Measurements from ENCODE around the gene COA8.
A peak's percentile ranks its signal among the peaks of the same experiment; 100 is the strongest.

The COA8 gene

DNA sequence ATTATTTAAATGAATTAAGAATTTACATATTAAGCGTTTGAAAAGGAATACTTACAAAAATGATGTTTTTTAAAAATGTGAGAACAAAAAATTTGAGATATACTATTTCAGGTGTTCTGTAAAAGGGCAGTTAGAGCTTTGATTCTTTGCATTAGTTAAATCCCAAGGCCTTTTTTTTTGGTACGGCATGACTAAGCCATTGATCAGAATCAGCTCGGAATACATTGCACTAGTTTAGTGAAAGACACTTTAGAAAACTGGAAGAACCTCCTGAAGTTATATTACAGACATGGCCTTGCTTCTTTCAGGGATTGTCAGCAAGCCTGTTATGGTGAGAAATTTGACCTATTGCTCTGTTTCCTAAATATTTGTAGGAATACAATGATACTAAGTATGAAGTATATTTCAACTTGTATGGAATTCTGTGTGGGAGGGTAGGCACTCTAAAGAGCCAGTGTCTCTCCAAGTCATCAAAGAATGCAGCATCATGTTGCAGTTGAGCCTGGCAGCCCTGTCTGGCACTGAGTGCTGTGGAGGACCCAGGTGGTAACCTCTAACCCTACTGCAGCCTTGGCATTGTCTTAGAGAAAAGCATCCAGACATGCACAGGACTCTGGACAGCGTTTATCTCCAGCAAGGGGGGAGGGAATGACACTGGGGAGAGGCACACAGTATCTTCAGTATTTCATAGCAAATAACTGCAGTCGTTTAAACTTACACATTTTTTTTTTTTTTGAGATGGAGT, 67.8 kb downstream of the COA8 start:
- peak overlapping the region; percentile 86 to 99 (median 98) for H3K4me3 ChIP-seq
- H3K27ac ChIP-seq = peak overlapping the region in 6 of 11 experiments; percentile 89 to 97 (median 94); a peak in 7 of 22 replicates
- peaks cover 10 to 47% (median 27%) of the 10 kb centered on the region in 11 experiments; a peak in 21 of 22 replicates for H3K36me3 ChIP-seq
- H3K4me2 ChIP-seq = peak overlapping the region; percentile 79 to 99 (median 95)
- no peaks in the 10 kb centered on the region for H3K27me3 ChIP-seq
- no peak for TF ChIP-seq Cebpa-rat (IDR thresholded peaks at IDR 0.05)
- peak overlapping the region; percentile 90 to 98 (median 96) for H3K9ac ChIP-seq
- H3K9me3 ChIP-seq (replicated peaks in 1 of 11) = no peaks in the 10 kb centered on the region
- peaks cover 58 to 71% (median 60%) of the 10 kb centered on the region in 11 experiments for H4K20me1 ChIP-seq
- peaks cover 54 to 81% (median 68%) of the 10 kb centered on the region in 10 experiments for H3K4me1 ChIP-seq

GRCh38 chr14:103633391-103633790, 70.6 kb downstream of the COA8 start:
- TF ChIP-seq Cebpa-rat (IDR thresholded peaks at IDR 0.05) = no peak
- H3K4me1 ChIP-seq = peaks cover 51 to 83% (median 68%) of the 10 kb centered on the region in 10 experiments
- H3K36me3 ChIP-seq = peaks cover 28 to 72% (median 51%) of the 10 kb centered on the region in 11 experiments; a peak in 21 of 22 replicates
- peaks cover 87 to 93% (median 89%) of the 10 kb centered on the region in 11 experiments for H4K20me1 ChIP-seq
- no peak overlapping the region for H3K27ac ChIP-seq
- H3K9ac ChIP-seq = peak overlapping the region in 2 of 11 experiments; percentile 20 to 45; a peak in 1 of 22 replicates
- H3K4me3 ChIP-seq = no peak overlapping the region
- H3K9me3 ChIP-seq (replicated peaks in 1 of 11) = peaks cover 0 to 12% (median 0%) of the 10 kb centered on the region in 11 experiments; a peak in 7 of 22 replicates
- no peaks in the 10 kb centered on the region for H3K27me3 ChIP-seq
- peak overlapping the region in 3 of 11 experiments; percentile 23 to 50 (median 37); a peak in 3 of 22 replicates for H3K4me2 ChIP-seq

DNA sequence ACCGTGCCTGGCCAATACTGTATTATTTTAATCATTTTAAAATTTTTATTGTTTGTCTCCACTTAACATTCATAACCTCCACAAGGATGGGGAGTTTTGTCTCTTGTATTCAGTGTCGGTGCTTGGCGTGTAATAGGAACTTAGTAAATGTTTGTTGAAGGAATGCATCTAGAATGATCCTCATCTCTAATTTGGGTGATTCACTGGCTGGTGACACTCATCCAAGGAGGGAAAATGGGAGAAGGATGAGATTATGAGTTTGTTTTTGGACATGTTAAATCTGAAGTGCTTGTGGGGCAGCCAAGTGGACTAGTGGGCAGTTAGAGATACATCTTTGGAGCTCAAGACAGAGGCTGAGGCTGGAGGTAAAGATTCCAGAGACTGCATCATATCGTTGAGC, 71.4 kb downstream of the COA8 start:
- no peak overlapping the region for H3K4me3 ChIP-seq
- H3K4me1 ChIP-seq = peaks cover 50 to 86% (median 67%) of the 10 kb centered on the region in 10 experiments
- peak overlapping the region in 2 of 11 experiments; percentile 12 to 59; a peak in 4 of 22 replicates for H3K9ac ChIP-seq
- no peak for TF ChIP-seq Cebpa-rat (IDR thresholded peaks at IDR 0.05)
- H3K4me2 ChIP-seq = peak overlapping the region in 6 of 11 experiments; percentile 13 to 49 (median 42); a peak in 7 of 22 replicates
- H3K27me3 ChIP-seq = no peaks in the 10 kb centered on the region
- peaks cover 94 to 100% (median 96%) of the 10 kb centered on the region in 11 experiments for H4K20me1 ChIP-seq
- no peak overlapping the region for H3K27ac ChIP-seq
- peaks cover 28 to 79% (median 56%) of the 10 kb centered on the region in 11 experiments; a peak in 21 of 22 replicates for H3K36me3 ChIP-seq
- peaks cover 0 to 12% (median 0%) of the 10 kb centered on the region in 11 experiments; a peak in 7 of 22 replicates for H3K9me3 ChIP-seq (replicated peaks in 1 of 11)

DNA sequence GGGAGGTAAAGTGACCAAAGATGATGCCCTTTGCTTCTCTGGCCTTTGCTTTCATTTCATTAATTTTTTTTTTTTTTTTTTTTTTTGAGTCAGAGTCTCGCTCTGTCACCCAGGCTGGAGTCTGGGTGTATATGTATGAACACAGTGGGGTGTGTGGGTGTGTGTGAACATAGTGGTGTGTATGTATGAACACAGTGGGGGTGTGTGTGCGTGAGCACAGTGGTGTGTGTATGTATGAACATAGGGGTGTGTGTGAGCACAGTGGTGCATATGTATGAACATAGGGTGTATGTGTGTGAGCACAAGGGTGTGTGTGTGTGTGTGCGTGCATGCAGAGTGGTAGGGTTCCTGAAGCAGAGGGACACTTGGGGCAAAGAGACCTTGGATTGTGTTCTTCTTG, 75.8 kb downstream of the COA8 start:
- no peak for TF ChIP-seq Cebpa-rat (IDR thresholded peaks at IDR 0.05)
- peaks cover 0 to 12% (median 3%) of the 10 kb centered on the region in 11 experiments; a peak in 7 of 22 replicates for H3K9me3 ChIP-seq (replicated peaks in 1 of 11)
- peaks cover 89 to 100% (median 100%) of the 10 kb centered on the region in 11 experiments for H4K20me1 ChIP-seq

More for the DNA sequence above, 75.8 kb downstream of the COA8 start:
- H3K4me3 ChIP-seq = no peak overlapping the region
- H3K36me3 ChIP-seq = peaks cover 23 to 82% (median 56%) of the 10 kb centered on the region in 11 experiments
- no peak overlapping the region for H3K27ac ChIP-seq
- no peak overlapping the region for H3K4me2 ChIP-seq
- H3K27me3 ChIP-seq = no peaks in the 10 kb centered on the region
- H3K4me1 ChIP-seq = peaks cover 42 to 68% (median 54%) of the 10 kb centered on the region in 10 experiments
- no peak overlapping the region; a peak in 1 of 22 replicates for H3K9ac ChIP-seq
